Measurements from ENCODE around the gene TAOK3. TPM values are rescaled to one million over a fixed set of nuclear protein-coding genes. Genes with fewer than 3 reads are reported as not detected.
A peak's percentile ranks its signal among the peaks of the same experiment; 100 is the strongest.

TAOK3 gene
- total and polyA plus RNA-seq, 9 of the 15 experiments (the other 6 are each of a cell fraction or from before 2014, with no cell fraction given), result 24.3 to 83.5 (median 47.1) TPM

- FAIRE-seq, result peak; percentile 94
- H3K9me3 ChIP-seq (replicated peaks; ENCODE audit: control insufficient read depth, insufficient read depth, low read depth, low read length), result no peaks in the 10 kb centered on the region
- H4K20me1 ChIP-seq (replicated peaks; ENCODE audit: control insufficient read depth, insufficient read depth, low read length), result no peaks in the 10 kb centered on the region
- intact Hi-C loops (cut with micrococcal nuclease) (loop anchor here (2.0 kb wide), 1 partner anchor 15 kb away; no protein-coding TSS in a partner anchor), in situ Hi-C loops (cut with MboI) (no loop called here)
- no peak overlapping the region for H3K4me3 ChIP-seq
- H3K9ac ChIP-seq (ENCODE audit: insufficient read depth in 1 of 2, low read depth in 2 of 2, low read length in 2 of 2), result peak overlapping the region in 1 of 2 experiments; percentile 40; a peak in 2 of 4 replicates
- 0 out of 3 replicates have a peak, but pooled peaks cover 3% of the 10 kb centered on the region for H3K36me3 ChIP-seq (ENCODE audit: control insufficient read depth, insufficient read depth, low read length)
- peaks cover 10 to 39% of the 10 kb centered on the region in 2 experiments; a peak in 4 of 5 replicates for H3K4me1 ChIP-seq (replicated peaks in 1 of 2; ENCODE audit: control insufficient read depth in 2 of 2, insufficient read depth in 2 of 2, low read length in 2 of 2)
- BruUV-seq (replicated peaks), result no TSS peak
- H3K27me3 ChIP-seq (ENCODE audit: control insufficient read depth in 2 of 2, insufficient read depth in 2 of 2, low read length in 2 of 2), result no peaks in the 10 kb centered on the region
- peak; percentile 89 for ATAC-seq
- ChIA-PET POLR2A (interaction anchor here (0.8 to 5.2 kb wide), 3 partner anchors 12 to 28 kb away, joined by 3 to 46 read pairs (median 3); no protein-coding TSS in a partner anchor), CTCF (ENCODE audit: low intra/inter-chr PET ratio) (no interaction called here)
- DNase-seq (ENCODE audit: extremely low read depth in 1 of 4, low spot score in 3 of 4), result peak; percentile 54 to 88 (median 68)
- H3K79me2 ChIP-seq (ENCODE audit: control insufficient read depth, insufficient read depth, low read length), result peaks cover 87% of the 10 kb centered on the region
- H3K9me1 ChIP-seq (ENCODE audit: control insufficient read depth, insufficient read depth, low read length), result no peaks in the 10 kb centered on the region
- 0 out of 2 replicates have a peak overlapping the region, but pooled peaks have one; percentile 3 for H3K4me2 ChIP-seq (ENCODE audit: insufficient read depth, low read length)
- peak overlapping the region; percentile 70 for H3K27ac ChIP-seq (ENCODE audit: extremely low read depth, low read depth, low read length)
- H2AFZ ChIP-seq (ENCODE audit: low read depth, low read length), result peak overlapping the region; percentile 14; the same call in 1 of the 2 replicates
- 22% methylated on average over 1 of the region's 1 CpG for WGBS (ENCODE audit: insufficient coverage, low coverage, missing lambda C conversion rate)
- TF ChIP-seq FOXA3 (CRISPR knock-in tag; conservative IDR thresholded peaks at IDR 0.05 in 1 of 2, IDR thresholded peaks at IDR 0.05 in 1 of 2) (no peak), LARP7 (IDR thresholded peaks at IDR 0.05) (no peak), JUN (IDR thresholded peaks at IDR 0.05; ENCODE audit: borderline replicate concordance, low read depth, low read length) (peak; percentile 46; the same call in 1 of the 2 replicates), JUN (CRISPR knock-in tag; IDR thresholded peaks at IDR 0.05; ENCODE audit: borderline replicate concordance) (no peak), FOXK2 (conservative IDR thresholded peaks at IDR 0.05 in 1 of 2, IDR thresholded peaks at IDR 0.05 in 1 of 2; ENCODE audit: low read depth in 2 of 2) (peak; percentile 21 to 22; a peak in 1 of 4 replicates), MYC (IDR thresholded peaks at IDR 0.05; ENCODE audit: low read depth, low read length) (peak; percentile 86), MYC (CRISPR knock-in tag; IDR thresholded peaks at IDR 0.05; ENCODE audit: borderline replicate concordance, low read depth) (no peak), MTA2 (IDR thresholded peaks at IDR 0.05; ENCODE audit: low read depth) (peak; percentile 70), POLR2G (IDR thresholded peaks at IDR 0.05; ENCODE audit: low read depth, low read length) (no peak), PTBP1 (IDR thresholded peaks at IDR 0.05; ENCODE audit: low read depth, low read length) (no peak), L3MBTL2 (IDR thresholded peaks at IDR 0.05) (peak; percentile 95)
- TF ChIP-seq, protein P1, sequence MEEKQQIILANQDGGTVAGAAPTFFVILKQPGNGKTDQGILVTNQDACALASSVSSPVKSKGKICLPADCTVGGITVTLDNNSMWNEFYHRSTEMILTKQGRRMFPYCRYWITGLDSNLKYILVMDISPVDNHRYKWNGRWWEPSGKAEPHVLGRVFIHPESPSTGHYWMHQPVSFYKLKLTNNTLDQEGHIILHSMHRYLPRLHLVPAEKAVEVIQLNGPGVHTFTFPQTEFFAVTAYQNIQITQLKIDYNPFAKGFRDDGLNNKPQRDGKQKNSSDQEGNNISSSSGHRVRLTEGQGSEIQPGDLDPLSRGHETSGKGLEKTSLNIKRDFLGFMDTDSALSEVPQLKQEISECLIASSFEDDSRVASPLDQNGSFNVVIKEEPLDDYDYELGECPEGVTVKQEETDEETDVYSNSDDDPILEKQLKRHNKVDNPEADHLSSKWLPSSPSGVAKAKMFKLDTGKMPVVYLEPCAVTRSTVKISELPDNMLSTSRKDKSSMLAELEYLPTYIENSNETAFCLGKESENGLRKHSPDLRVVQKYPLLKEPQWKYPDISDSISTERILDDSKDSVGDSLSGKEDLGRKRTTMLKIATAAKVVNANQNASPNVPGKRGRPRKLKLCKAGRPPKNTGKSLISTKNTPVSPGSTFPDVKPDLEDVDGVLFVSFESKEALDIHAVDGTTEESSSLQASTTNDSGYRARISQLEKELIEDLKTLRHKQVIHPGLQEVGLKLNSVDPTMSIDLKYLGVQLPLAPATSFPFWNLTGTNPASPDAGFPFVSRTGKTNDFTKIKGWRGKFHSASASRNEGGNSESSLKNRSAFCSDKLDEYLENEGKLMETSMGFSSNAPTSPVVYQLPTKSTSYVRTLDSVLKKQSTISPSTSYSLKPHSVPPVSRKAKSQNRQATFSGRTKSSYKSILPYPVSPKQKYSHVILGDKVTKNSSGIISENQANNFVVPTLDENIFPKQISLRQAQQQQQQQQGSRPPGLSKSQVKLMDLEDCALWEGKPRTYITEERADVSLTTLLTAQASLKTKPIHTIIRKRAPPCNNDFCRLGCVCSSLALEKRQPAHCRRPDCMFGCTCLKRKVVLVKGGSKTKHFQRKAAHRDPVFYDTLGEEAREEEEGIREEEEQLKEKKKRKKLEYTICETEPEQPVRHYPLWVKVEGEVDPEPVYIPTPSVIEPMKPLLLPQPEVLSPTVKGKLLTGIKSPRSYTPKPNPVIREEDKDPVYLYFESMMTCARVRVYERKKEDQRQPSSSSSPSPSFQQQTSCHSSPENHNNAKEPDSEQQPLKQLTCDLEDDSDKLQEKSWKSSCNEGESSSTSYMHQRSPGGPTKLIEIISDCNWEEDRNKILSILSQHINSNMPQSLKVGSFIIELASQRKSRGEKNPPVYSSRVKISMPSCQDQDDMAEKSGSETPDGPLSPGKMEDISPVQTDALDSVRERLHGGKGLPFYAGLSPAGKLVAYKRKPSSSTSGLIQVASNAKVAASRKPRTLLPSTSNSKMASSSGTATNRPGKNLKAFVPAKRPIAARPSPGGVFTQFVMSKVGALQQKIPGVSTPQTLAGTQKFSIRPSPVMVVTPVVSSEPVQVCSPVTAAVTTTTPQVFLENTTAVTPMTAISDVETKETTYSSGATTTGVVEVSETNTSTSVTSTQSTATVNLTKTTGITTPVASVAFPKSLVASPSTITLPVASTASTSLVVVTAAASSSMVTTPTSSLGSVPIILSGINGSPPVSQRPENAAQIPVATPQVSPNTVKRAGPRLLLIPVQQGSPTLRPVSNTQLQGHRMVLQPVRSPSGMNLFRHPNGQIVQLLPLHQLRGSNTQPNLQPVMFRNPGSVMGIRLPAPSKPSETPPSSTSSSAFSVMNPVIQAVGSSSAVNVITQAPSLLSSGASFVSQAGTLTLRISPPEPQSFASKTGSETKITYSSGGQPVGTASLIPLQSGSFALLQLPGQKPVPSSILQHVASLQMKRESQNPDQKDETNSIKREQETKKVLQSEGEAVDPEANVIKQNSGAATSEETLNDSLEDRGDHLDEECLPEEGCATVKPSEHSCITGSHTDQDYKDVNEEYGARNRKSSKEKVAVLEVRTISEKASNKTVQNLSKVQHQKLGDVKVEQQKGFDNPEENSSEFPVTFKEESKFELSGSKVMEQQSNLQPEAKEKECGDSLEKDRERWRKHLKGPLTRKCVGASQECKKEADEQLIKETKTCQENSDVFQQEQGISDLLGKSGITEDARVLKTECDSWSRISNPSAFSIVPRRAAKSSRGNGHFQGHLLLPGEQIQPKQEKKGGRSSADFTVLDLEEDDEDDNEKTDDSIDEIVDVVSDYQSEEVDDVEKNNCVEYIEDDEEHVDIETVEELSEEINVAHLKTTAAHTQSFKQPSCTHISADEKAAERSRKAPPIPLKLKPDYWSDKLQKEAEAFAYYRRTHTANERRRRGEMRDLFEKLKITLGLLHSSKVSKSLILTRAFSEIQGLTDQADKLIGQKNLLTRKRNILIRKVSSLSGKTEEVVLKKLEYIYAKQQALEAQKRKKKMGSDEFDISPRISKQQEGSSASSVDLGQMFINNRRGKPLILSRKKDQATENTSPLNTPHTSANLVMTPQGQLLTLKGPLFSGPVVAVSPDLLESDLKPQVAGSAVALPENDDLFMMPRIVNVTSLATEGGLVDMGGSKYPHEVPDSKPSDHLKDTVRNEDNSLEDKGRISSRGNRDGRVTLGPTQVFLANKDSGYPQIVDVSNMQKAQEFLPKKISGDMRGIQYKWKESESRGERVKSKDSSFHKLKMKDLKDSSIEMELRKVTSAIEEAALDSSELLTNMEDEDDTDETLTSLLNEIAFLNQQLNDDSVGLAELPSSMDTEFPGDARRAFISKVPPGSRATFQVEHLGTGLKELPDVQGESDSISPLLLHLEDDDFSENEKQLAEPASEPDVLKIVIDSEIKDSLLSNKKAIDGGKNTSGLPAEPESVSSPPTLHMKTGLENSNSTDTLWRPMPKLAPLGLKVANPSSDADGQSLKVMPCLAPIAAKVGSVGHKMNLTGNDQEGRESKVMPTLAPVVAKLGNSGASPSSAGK (IDR thresholded peaks at IDR 0.05), result peak; percentile 98
Observed at GRCh38 chr12:118345355-118345754, 27.4 kb downstream of the TAOK3 start.

All from K562 (cell line).